NT2/D1 (cell line): ENCODE measurements around the gene SLC16A10.

ENCODE experiments used
- SUZ12 ChIP-seq: IDR thresholded peaks from 2 replicates; pipeline ENCODE4 v1.6.1; 2011; ENCODE audit not compliant: insufficient read length, insufficient read depth; ENCODE audit errors: extremely low read depth
- YY1 ChIP-seq: IDR thresholded peaks from 2 replicates; pipeline ENCODE4 v1.6.1; 2011; ENCODE audit not compliant: insufficient read length, insufficient read depth
- ZNF274 ChIP-seq: IDR thresholded peaks from 2 replicates; pipeline ENCODE4 v1.6.1; 2011; ENCODE audit warnings: mild to moderate bottlenecking, low read depth, low read length

- TF ChIP-seq YY1 (no peak), ZNF274 (no peak), SUZ12 (no peak)
Observed at GRCh38 chr6:111254004-111254778, 166.9 kb downstream of the SLC16A10 start.
